Measurements from ENCODE around the gene DNAI1. TPM values are rescaled to one million over a fixed set of nuclear protein-coding genes. Genes with fewer than 3 reads are reported as not detected.

The DNAI1 gene
- total RNA-seq, 1 experiment from 2014 or later: 2.2 TPM

DNA sequence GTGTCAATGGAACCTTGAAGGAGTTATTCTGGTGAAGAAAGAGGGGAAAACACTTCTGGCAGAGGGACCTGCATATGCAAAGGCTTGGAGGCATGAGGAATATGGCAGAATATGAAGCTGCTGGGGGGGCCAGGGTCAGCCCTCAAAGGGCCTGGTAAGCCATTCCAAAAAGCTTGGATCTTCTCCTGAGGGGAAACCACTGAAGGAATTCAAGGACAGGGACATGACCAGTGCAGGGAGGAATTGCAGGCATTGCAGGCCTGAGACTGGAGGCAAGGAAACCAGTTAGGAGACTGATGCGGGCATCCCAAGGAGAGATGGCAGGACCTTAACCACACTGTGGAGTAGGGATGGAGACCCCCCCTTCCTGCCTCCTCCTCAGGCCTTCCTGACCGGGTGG is 42.8 kb downstream of the DNAI1 start:
- H3K36me3 ChIP-seq (ENCODE audit: control insufficient read depth, insufficient read depth, low read length): no peaks in the 10 kb centered on the region
- ChIA-PET POLR2A (no interaction called here), CTCF (interaction anchor here (0.9 to 3.0 kb wide), 6 partner anchors 11 to 98 kb away, joined by 3 to 14 read pairs (median 4); no protein-coding TSS in a partner anchor)
- no peak overlapping the region for H3K4me3 ChIP-seq (ENCODE audit: low read depth in 2 of 2, low read length in 2 of 2)
- in situ Hi-C loops (cut with HindIII; ENCODE audit: low pct_unique_long_range_greater_than_20kb, low sequenced_read_pairs): no loop called here
- no peaks in the 10 kb centered on the region for H3K27me3 ChIP-seq (ENCODE audit: control insufficient read depth, insufficient read depth, low read length)
- H3K9me3 ChIP-seq (ENCODE audit: control insufficient read depth, insufficient read depth, low read depth, low read length): no peaks in the 10 kb centered on the region
- DNase-seq (ENCODE audit: low read depth, low spot score): no peak
- H3K4me1 ChIP-seq (ENCODE audit: control insufficient read depth, insufficient read depth, low read length): peaks cover 14% of the 10 kb centered on the region
- intact Hi-C loops (cut with micrococcal nuclease; ENCODE audit: unreplicated experiment): loop anchor here (1.0 to 2.0 kb wide), 2 partner anchors 64 to 97 kb away; no protein-coding TSS in a partner anchor
- TF ChIP-seq, protein P1, sequence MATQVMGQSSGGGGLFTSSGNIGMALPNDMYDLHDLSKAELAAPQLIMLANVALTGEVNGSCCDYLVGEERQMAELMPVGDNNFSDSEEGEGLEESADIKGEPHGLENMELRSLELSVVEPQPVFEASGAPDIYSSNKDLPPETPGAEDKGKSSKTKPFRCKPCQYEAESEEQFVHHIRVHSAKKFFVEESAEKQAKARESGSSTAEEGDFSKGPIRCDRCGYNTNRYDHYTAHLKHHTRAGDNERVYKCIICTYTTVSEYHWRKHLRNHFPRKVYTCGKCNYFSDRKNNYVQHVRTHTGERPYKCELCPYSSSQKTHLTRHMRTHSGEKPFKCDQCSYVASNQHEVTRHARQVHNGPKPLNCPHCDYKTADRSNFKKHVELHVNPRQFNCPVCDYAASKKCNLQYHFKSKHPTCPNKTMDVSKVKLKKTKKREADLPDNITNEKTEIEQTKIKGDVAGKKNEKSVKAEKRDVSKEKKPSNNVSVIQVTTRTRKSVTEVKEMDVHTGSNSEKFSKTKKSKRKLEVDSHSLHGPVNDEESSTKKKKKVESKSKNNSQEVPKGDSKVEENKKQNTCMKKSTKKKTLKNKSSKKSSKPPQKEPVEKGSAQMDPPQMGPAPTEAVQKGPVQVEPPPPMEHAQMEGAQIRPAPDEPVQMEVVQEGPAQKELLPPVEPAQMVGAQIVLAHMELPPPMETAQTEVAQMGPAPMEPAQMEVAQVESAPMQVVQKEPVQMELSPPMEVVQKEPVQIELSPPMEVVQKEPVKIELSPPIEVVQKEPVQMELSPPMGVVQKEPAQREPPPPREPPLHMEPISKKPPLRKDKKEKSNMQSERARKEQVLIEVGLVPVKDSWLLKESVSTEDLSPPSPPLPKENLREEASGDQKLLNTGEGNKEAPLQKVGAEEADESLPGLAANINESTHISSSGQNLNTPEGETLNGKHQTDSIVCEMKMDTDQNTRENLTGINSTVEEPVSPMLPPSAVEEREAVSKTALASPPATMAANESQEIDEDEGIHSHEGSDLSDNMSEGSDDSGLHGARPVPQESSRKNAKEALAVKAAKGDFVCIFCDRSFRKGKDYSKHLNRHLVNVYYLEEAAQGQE (IDR thresholded peaks at IDR 0.05; ENCODE audit: insufficient read depth in 1 of 2, low read depth in 2 of 2, low read length in 1 of 2): no peak
- no peak for TF ChIP-seq POLR2AphosphoS5 (IDR thresholded peaks at IDR 0.05; ENCODE audit: low read depth, low read length)
- TF ChIP-seq SIN3A (IDR thresholded peaks at IDR 0.05; ENCODE audit: borderline replicate concordance, insufficient read depth, low read depth, low read length): no peak
- no peak for TF ChIP-seq TCF7L2 (IDR thresholded peaks at IDR 0.05; ENCODE audit: low read depth, low read length)
- TF ChIP-seq, protein P2, sequence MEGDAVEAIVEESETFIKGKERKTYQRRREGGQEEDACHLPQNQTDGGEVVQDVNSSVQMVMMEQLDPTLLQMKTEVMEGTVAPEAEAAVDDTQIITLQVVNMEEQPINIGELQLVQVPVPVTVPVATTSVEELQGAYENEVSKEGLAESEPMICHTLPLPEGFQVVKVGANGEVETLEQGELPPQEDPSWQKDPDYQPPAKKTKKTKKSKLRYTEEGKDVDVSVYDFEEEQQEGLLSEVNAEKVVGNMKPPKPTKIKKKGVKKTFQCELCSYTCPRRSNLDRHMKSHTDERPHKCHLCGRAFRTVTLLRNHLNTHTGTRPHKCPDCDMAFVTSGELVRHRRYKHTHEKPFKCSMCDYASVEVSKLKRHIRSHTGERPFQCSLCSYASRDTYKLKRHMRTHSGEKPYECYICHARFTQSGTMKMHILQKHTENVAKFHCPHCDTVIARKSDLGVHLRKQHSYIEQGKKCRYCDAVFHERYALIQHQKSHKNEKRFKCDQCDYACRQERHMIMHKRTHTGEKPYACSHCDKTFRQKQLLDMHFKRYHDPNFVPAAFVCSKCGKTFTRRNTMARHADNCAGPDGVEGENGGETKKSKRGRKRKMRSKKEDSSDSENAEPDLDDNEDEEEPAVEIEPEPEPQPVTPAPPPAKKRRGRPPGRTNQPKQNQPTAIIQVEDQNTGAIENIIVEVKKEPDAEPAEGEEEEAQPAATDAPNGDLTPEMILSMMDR (IDR thresholded peaks at IDR 0.05): no peak
- no peak overlapping the region for H3K27ac ChIP-seq (ENCODE audit: low read length)
- BruUV-seq (replicated peaks): no TSS peak
- ATAC-seq: no peak

DNA sequence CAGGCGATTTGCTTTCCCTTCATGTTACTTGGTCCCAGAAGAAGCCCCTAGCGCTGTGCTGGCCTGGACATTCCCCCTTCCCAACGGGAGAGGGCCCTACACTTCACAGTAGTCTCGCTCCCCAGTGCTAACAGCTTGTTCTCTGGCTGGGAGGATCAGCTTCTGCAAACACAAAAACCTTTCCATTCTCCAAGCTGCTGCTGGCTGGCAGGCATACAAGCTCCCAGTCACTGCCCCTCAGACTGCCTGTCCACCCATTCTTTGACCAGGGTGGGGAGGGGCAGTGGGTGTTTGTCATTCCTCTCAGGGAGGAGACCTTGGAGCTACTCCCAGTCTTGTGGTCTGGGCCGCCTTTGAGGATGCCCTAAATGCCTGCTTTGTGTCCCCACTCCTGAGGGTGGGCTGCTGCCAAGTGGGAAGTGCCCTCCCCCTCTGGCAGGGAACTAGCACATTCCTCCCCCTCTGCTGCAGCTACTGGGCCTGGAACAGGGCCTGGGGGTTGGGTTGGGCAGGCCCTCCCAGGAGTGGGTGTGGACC is 43.4 kb downstream of the DNAI1 start:
- Histone ChIP-seq H3K27me3 (ENCODE audit: control insufficient read depth, insufficient read depth, low read length) (no peaks in the 10 kb centered on the region), H3K4me3 (ENCODE audit: low read depth in 2 of 2, low read length in 2 of 2) (no peak overlapping the region), H3K4me1 (ENCODE audit: control insufficient read depth, insufficient read depth, low read length) (peaks cover 14% of the 10 kb centered on the region), H3K36me3 (ENCODE audit: control insufficient read depth, insufficient read depth, low read length) (no peaks in the 10 kb centered on the region), H3K9me3 (ENCODE audit: control insufficient read depth, insufficient read depth, low read depth, low read length) (no peaks in the 10 kb centered on the region), H3K27ac (ENCODE audit: low read length) (no peak overlapping the region)
- intact Hi-C loops (cut with micrococcal nuclease; ENCODE audit: unreplicated experiment) (loop anchor here (1.0 to 2.0 kb wide), 2 partner anchors 65 to 97 kb away; no protein-coding TSS in a partner anchor), in situ Hi-C loops (cut with HindIII; ENCODE audit: low pct_unique_long_range_greater_than_20kb, low sequenced_read_pairs) (no loop called here)
- ATAC-seq: peak; percentile 16; the same call in 1 of the 2 replicates
- TF ChIP-seq, protein P1 (IDR thresholded peaks at IDR 0.05; ENCODE audit: insufficient read depth in 1 of 2, low read depth in 2 of 2, low read length in 1 of 2): no peak
- no peak for TF ChIP-seq POLR2AphosphoS5 (IDR thresholded peaks at IDR 0.05; ENCODE audit: low read depth, low read length)
- no peak for TF ChIP-seq SIN3A (IDR thresholded peaks at IDR 0.05; ENCODE audit: borderline replicate concordance, insufficient read depth, low read depth, low read length)
- no peak for TF ChIP-seq TCF7L2 (IDR thresholded peaks at IDR 0.05; ENCODE audit: low read depth, low read length)
- BruUV-seq (replicated peaks): no TSS peak
- ChIA-PET POLR2A (no interaction called here), CTCF (interaction anchor here (0.5 to 3.0 kb wide), 7 partner anchors 12 to 98 kb away, joined by 3 to 14 read pairs (median 4); no protein-coding TSS in a partner anchor)
- no peak for DNase-seq (ENCODE audit: low read depth, low spot score)
